Measurements from ENCODE around the gene MAMSTR. TPM values are rescaled to one million over a fixed set of nuclear protein-coding genes. Genes with fewer than 3 reads are reported as not detected.

Gene MAMSTR
- total and polyA plus RNA-seq, 9 of the 15 experiments (the other 6 are each of a cell fraction or from before 2014, with no cell fraction given), result 0.08 to 1.00 (median 0.40) TPM; not detected in 1

GRCh38 chr19:48703316-48703715 lies 16.2 kb downstream of the MAMSTR start (continued):
- TF ChIP-seq SNAPC5 (CRISPR knock-in tag; IDR thresholded peaks at IDR 0.05), result no peak
- TF ChIP-seq ARID3A (IDR thresholded peaks at IDR 0.05; ENCODE audit: borderline replicate concordance, low read depth, low read length), result no peak

GRCh38 chr19:48702701-48703100 lies 16.8 kb downstream of the MAMSTR start:
- H3K9me1 ChIP-seq (ENCODE audit: control insufficient read depth, insufficient read depth, low read length), result no peaks in the 10 kb centered on the region
- H3K9ac ChIP-seq (ENCODE audit: insufficient read depth in 1 of 2, low read depth in 2 of 2, low read length in 2 of 2), result no peak overlapping the region; a peak in 1 of 4 replicates
- no peaks in the 10 kb centered on the region for H3K36me3 ChIP-seq (ENCODE audit: control insufficient read depth, insufficient read depth, low read length)
- no peak overlapping the region for H3K4me3 ChIP-seq
- no peaks in the 10 kb centered on the region for H4K20me1 ChIP-seq (replicated peaks; ENCODE audit: control insufficient read depth, insufficient read depth, low read length)
- FAIRE-seq (no peak), DNase-seq (ENCODE audit: extremely low read depth in 1 of 4, low spot score in 3 of 4) (no peak), ATAC-seq (no peak)
- no peaks in the 10 kb centered on the region for H3K79me2 ChIP-seq (ENCODE audit: control insufficient read depth, insufficient read depth, low read length)
- H3K27ac ChIP-seq (ENCODE audit: extremely low read depth, low read depth, low read length), result no peak overlapping the region
- in situ Hi-C loops (cut with MboI), result no loop called here
- intact Hi-C loops (cut with micrococcal nuclease), result no loop called here
- 62% methylated on average over 13 of the region's 13 CpGs for WGBS (ENCODE audit: insufficient coverage, low coverage, missing lambda C conversion rate)
- H3K4me1 ChIP-seq (replicated peaks in 1 of 2; ENCODE audit: control insufficient read depth in 2 of 2, insufficient read depth in 2 of 2, low read length in 2 of 2), result peaks cover 10 to 19% of the 10 kb centered on the region in 2 experiments; a peak in 4 of 5 replicates
- ChIA-PET POLR2A (no interaction called here), CTCF (ENCODE audit: low intra/inter-chr PET ratio) (no interaction called here)
- H2AFZ ChIP-seq (ENCODE audit: low read depth, low read length), result no peak overlapping the region
- BruUV-seq (replicated peaks), result no TSS peak
- H3K27me3 ChIP-seq (ENCODE audit: control insufficient read depth in 2 of 2, insufficient read depth in 2 of 2, low read length in 2 of 2), result no peaks in the 10 kb centered on the region
- no peak overlapping the region for H3K4me2 ChIP-seq (ENCODE audit: insufficient read depth, low read length)
- no peaks in the 10 kb centered on the region for H3K9me3 ChIP-seq (replicated peaks; ENCODE audit: control insufficient read depth, insufficient read depth, low read depth, low read length)
- TF ChIP-seq ID3 (CRISPR knock-in tag; IDR thresholded peaks at IDR 0.05) (no peak), ID3 (tag; IDR thresholded peaks at IDR 0.05) (no peak), ZBTB8A (IDR thresholded peaks at IDR 0.05; ENCODE audit: partially characterized antibody) (no peak), NFE2L1 (tag; IDR thresholded peaks at IDR 0.05; ENCODE audit: borderline replicate concordance, low read depth) (no peak), ZNF699 (CRISPR knock-in tag; IDR thresholded peaks at IDR 0.05; ENCODE audit: insufficient replicate concordance) (no peak), FUS (optimal IDR thresholded peaks at IDR 0.05; ENCODE audit: low read depth, low read length) (no peak), CHD4 (IDR thresholded peaks at IDR 0.05; ENCODE audit: insufficient read depth, insufficient replicate concordance, low read depth, low read length, poor library complexity, severe bottlenecking) (no peak), ZNF431 (CRISPR knock-in tag; IDR thresholded peaks at IDR 0.05) (no peak), CTCF (IDR thresholded peaks at IDR 0.05 in 2 of 3, conservative IDR thresholded peaks at IDR 0.05 in 1 of 3; ENCODE audit: insufficient read depth in 2 of 3, low read depth in 1 of 3, low read length in 3 of 3) (no peak), ZNF277 (CRISPR knock-in tag; IDR thresholded peaks at IDR 0.05; ENCODE audit: borderline replicate concordance) (no peak), ZNF165 (CRISPR knock-in tag; IDR thresholded peaks at IDR 0.05; ENCODE audit: borderline replicate concordance) (no peak), DPF2 (IDR thresholded peaks at IDR 0.05) (no peak), BRCA1 (IDR thresholded peaks at IDR 0.05) (no peak), BRCA1 (CRISPR knock-in tag; IDR thresholded peaks at IDR 0.05) (no peak), U2AF1 (optimal IDR thresholded peaks at IDR 0.05; ENCODE audit: low read depth, low read length) (no peak)

All from K562 (cell line).